GM23248 (cell line): ENCODE data around the gene NFE2L3. TPM values are rescaled to one million over a fixed set of nuclear protein-coding genes. Genes with fewer than 3 reads are reported as not detected.
A peak's percentile ranks its signal among the peaks of the same experiment; 100 is the strongest.

Source experiments
- DNase-seq: peaks from one replicate; pipeline ENCODE4 v3.0.0-alpha.2; 2015
- H2AFZ ChIP-seq: fragments of 200-600 bp; sonication (generic); 2 replicates; pipeline ENCODE4 v1.6.1; 2016; ENCODE audit warnings: antibody characterized with exemption
- H3F3A ChIP-seq: fragments of 200-600 bp; sonication (generic); 2 replicates; pipeline ENCODE4 v1.6.1; 2016; ENCODE audit warnings: mild to moderate bottlenecking, antibody characterized with exemption, mixed run types; ENCODE audit not compliant: insufficient read depth
- H3K27ac ChIP-seq: fragments of 200-600 bp; sonication (generic); 2 replicates; pipeline ENCODE4 v1.5.1; 2016; ENCODE audit warnings: mild to moderate bottlenecking
- H3K27me3 ChIP-seq: fragments of 200-600 bp; sonication (generic); replicated peaks from 2 replicates; pipeline ENCODE4 v1.6.1; 2016; ENCODE audit warnings: mild to moderate bottlenecking; ENCODE audit not compliant: insufficient read depth
- H3K36me3 ChIP-seq: fragments of 200-600 bp; sonication (generic); 2 replicates; pipeline ENCODE4 v1.6.1; 2016; ENCODE audit warnings: low read depth, mild to moderate bottlenecking
- H3K4me1 ChIP-seq: fragments of 200-600 bp; sonication (generic); 2 replicates; pipeline ENCODE4 v1.6.1; 2016; ENCODE audit warnings: mild to moderate bottlenecking; ENCODE audit not compliant: insufficient read depth
- H3K4me2 ChIP-seq: fragments of 200-600 bp; sonication (generic); one replicate; pipeline ENCODE4 v1.6.1; 2016; ENCODE audit warnings: mild to moderate bottlenecking; ENCODE audit not compliant: unreplicated experiment
- H3K4me3 ChIP-seq: fragments of 200-600 bp; sonication (generic); 2 replicates; pipeline ENCODE4 v1.5.1; 2016; ENCODE audit warnings: mild to moderate bottlenecking
- H3K79me2 ChIP-seq: fragments of 200-600 bp; sonication (generic); 2 replicates; pipeline ENCODE4 v1.6.1; 2016; ENCODE audit warnings: mild to moderate bottlenecking; ENCODE audit not compliant: insufficient read depth
- H3K9ac ChIP-seq: fragments of 200-600 bp; sonication (generic); 2 replicates; pipeline ENCODE4 v1.6.1; 2016; ENCODE audit warnings: mild to moderate bottlenecking
- H3K9me2 ChIP-seq: fragments of 200-600 bp; sonication (generic); 2 replicates; pipeline ENCODE4 v1.6.1; 2016; ENCODE audit warnings: mixed run types, mild to moderate bottlenecking, moderate library complexity; ENCODE audit not compliant: insufficient read depth
- H3K9me3 ChIP-seq: fragments of 200-600 bp; sonication (generic); one replicate; pipeline ENCODE4 v1.6.1; 2017; ENCODE audit warnings: low read depth
- H4K20me1 ChIP-seq: fragments of 200-600 bp; sonication (generic); 2 replicates; pipeline ENCODE4 v1.6.0; 2016; ENCODE audit not compliant: insufficient read depth
- EZH2 ChIP-seq: fragments of 200-600 bp; sonication (generic); IDR thresholded peaks from 2 replicates; pipeline ENCODE4 v1.6.1; 2018; ENCODE audit warnings: antibody characterized with exemption, mild to moderate bottlenecking; ENCODE audit not compliant: insufficient read depth, poor library complexity, severe bottlenecking
- EZH2phosphoT487 ChIP-seq: fragments of 200-600 bp; sonication (generic); IDR thresholded peaks from 2 replicates; pipeline ENCODE4 v1.6.1; 2018; ENCODE audit warnings: antibody characterized with exemption, moderate library complexity, mild to moderate bottlenecking, low read depth; ENCODE audit not compliant: insufficient read depth
- WGBS, 2 experiments: methylation state at CpG; one replicate each; pipeline ENCODE4 v1.1.6; 2015 to 2017; ENCODE audit warnings: low lambda C conversion rate in 2 of 2, low coverage in 1 of 2; ENCODE audit errors: missing lambda C conversion rate in 2 of 2; 5-methylcytosine and 5-hydroxymethylcytosine counted together
- in situ Hi-C: fragments of 300-500 bp; cut with MboI; formaldehyde crosslinking; loops from 2 replicates; pipeline ENCODE4 v1.15.0; 2020
- polyA plus RNA-seq: library from polyadenylated mRNA; unstranded; fragments of >200 nt; fragmentation: Nextera tagmentation; extraction: Ambion mirVana; gene quantifications from 2 replicates; pipeline ENCODE4 v1.2.1, GENCODE V29; 2016
- total RNA-seq: library from RNA; depleted of rRNA; stranded (reverse); fragments of >200 nt; shearing (Covaris generic); gene quantifications from 2 replicates; pipeline ENCODE4 v1.2.3, GENCODE V29; 2014; rRNA removed

NFE2L3 gene, protein sequence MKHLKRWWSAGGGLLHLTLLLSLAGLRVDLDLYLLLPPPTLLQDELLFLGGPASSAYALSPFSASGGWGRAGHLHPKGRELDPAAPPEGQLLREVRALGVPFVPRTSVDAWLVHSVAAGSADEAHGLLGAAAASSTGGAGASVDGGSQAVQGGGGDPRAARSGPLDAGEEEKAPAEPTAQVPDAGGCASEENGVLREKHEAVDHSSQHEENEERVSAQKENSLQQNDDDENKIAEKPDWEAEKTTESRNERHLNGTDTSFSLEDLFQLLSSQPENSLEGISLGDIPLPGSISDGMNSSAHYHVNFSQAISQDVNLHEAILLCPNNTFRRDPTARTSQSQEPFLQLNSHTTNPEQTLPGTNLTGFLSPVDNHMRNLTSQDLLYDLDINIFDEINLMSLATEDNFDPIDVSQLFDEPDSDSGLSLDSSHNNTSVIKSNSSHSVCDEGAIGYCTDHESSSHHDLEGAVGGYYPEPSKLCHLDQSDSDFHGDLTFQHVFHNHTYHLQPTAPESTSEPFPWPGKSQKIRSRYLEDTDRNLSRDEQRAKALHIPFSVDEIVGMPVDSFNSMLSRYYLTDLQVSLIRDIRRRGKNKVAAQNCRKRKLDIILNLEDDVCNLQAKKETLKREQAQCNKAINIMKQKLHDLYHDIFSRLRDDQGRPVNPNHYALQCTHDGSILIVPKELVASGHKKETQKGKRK
- total RNA-seq (0.76 and 1.4 TPM in 2 replicates), polyA plus RNA-seq (0.41 and 0.70 TPM in 2 replicates)

DNA sequence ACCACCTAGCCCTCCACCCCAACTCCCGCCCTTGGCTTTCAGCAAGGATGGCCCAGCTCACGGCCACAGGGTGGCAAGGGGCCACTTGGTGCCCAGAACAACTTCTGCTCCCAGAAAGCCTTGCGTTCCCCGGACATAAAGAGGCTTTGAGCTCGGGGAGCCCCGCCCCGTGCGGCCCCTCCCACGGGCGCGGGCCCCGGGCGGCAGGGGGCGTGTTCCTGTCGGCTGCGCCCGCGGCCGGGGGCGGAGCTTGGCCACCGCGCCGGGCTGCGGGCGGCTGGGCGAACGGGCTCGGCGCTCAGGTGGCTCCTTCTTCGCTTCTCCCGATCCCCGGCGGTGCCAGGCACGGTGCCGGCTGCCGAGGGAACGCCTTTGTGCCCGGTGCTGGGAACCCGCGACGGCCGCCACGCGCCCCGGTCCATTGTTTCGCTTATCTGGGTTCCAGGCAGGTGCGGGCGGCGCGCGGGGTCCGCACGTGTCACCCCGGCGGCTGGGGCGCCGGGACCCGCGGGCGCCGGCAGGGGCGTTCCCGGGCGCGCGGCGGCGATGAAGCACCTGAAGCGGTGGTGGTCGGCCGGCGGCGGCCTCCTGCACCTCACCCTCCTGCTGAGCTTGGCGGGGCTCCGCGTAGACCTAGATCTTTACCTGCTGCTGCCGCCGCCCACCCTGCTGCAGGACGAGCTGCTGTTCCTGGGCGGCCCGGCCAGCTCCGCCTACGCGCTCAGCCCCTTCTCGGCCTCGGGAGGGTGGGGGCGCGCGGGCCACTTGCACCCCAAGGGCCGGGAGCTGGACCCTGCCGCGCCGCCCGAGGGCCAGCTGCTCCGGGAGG is at the start of gene NFE2L3:
Gene NFE2L3 (plus strand): TSS at position 246 of the 829 bp plus-strand sequence. CDS start 301 bp downstream, at position 547.
- WGBS, 2 experiments = 2 to 3% methylated on average over 56 to 76 of the region's 95 CpGs
- Histone ChIP-seq H3F3A (peaks cover 20% of the 10 kb centered on the region), H2AFZ (peak within 1 kb of the TSS; percentile 72), H4K20me1 (no peaks in the 10 kb centered on the region), H3K4me1 (peaks cover 17% of the 10 kb centered on the region), H3K4me3 (peak within 1 kb of the TSS; percentile 72), H3K79me2 (no peaks in the 10 kb centered on the region), H3K36me3 (no peaks in the 10 kb centered on the region), H3K27ac (no peak within 1 kb of the TSS), H3K9me2 (no peaks in the 10 kb centered on the region), H3K4me2 (peak within 1 kb of the TSS; percentile 60), H3K9me3 (no peaks in the 10 kb centered on the region), H3K27me3 (peaks cover 28% of the 10 kb centered on the region), H3K9ac (no peak within 1 kb of the TSS)
- in situ Hi-C loops = no loop called here
- peak; percentile 72 for DNase-seq
- TF ChIP-seq EZH2phosphoT487 = no peak
- no peak for TF ChIP-seq EZH2

DNA sequence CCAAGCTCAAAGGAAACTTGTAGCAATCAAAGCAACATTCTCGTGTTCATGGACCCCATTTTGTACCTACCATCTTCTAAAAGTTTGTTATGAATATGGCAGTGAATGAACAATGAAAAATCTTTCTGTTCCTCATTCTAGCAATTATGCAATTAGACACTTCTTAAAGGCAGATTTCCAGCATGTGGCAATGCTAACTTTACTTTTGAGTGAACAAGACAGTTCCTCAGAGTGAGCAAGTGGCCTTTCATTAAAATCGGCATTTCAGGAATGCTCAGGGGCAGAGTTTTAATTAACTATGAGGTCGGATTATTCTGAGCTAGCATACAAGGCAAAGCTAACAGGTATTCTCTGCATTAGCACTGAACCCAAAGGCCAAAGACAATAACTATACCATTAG is 48.4 kb upstream of the NFE2L3 start:
- 14 to 31% methylated on average over 3 of the region's 3 CpGs for WGBS, 2 experiments
- Histone ChIP-seq H3K9me2 (no peaks in the 10 kb centered on the region), H3K4me2 (no peak overlapping the region), H3K36me3 (no peaks in the 10 kb centered on the region), H3F3A (no peaks in the 10 kb centered on the region), H3K27ac (no peak overlapping the region), H4K20me1 (no peaks in the 10 kb centered on the region), H2AFZ (no peak overlapping the region), H3K79me2 (no peaks in the 10 kb centered on the region), H3K9ac (no peak overlapping the region), H3K27me3 (peaks cover 5% of the 10 kb centered on the region; the same call in 1 of the 2 replicates), H3K4me3 (no peak overlapping the region), H3K4me1 (no peaks in the 10 kb centered on the region), H3K9me3 (no peaks in the 10 kb centered on the region)
- DNase-seq = no peak
- in situ Hi-C loops = no loop called here
- TF ChIP-seq EZH2phosphoT487 = no peak
- no peak for TF ChIP-seq EZH2

DNA sequence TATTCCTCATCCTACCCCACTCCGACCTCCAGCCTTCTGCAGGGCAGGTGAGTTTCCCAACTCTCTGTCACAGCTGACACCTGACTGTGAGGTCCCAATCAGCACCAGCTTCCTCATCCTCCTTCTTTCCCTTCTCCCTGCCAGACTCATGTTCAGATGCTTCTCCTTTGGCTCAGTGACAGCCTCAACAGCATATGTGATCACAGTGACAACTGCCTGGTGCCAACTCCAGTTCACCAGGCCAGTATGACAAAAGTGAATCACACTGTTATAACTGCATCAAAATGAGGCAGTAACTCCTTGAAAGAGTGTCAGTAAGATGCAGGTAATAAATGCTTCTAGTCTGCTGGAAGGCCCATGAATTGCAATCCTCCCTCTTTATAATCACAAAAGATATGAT is 46.8 kb upstream of the NFE2L3 start:
- H3K4me1 ChIP-seq = no peaks in the 10 kb centered on the region
- no peaks in the 10 kb centered on the region for H4K20me1 ChIP-seq
- no peaks in the 10 kb centered on the region for H3K36me3 ChIP-seq
- H3K27ac ChIP-seq = no peak overlapping the region
- H2AFZ ChIP-seq = no peak overlapping the region
- in situ Hi-C loops = no loop called here
- no peak for DNase-seq
- no peaks in the 10 kb centered on the region for H3K9me2 ChIP-seq
- peaks cover 5% of the 10 kb centered on the region; the same call in 1 of the 2 replicates for H3K27me3 ChIP-seq
- no peak overlapping the region for H3K4me3 ChIP-seq
- TF ChIP-seq EZH2 (no peak), EZH2phosphoT487 (no peak)
- 5 to 38% methylated on average over 1 of the region's 1 CpG for WGBS, 2 experiments
- H3K4me2 ChIP-seq = no peak overlapping the region
- H3K79me2 ChIP-seq = no peaks in the 10 kb centered on the region
- no peaks in the 10 kb centered on the region for H3F3A ChIP-seq
- no peak overlapping the region for H3K9ac ChIP-seq
- no peaks in the 10 kb centered on the region for H3K9me3 ChIP-seq

DNA sequence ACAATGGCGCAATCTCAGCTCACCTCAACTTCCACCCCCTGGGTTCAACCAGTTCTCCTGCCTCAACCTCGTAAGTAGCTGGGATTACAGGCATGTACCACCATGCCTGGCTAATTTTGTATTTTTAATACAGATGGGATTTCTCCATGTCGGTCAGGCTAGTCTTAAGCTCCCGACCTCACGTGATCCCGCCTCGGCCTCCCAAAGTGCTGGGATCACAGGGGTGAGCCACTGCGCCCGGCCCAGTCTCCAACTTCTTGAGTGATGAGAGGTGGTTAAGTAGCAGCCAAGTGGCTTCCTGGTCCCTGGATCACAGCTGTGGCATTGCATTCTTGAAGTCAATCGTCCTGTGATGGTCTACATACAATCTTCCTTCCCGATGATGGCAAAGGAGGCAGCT is 46.1 kb upstream of the NFE2L3 start:
- Histone ChIP-seq H2AFZ (no peak overlapping the region), H3K36me3 (no peaks in the 10 kb centered on the region), H3K27ac (no peak overlapping the region), H3K4me2 (no peak overlapping the region), H3K4me3 (no peak overlapping the region), H3F3A (no peaks in the 10 kb centered on the region), H3K9me2 (no peaks in the 10 kb centered on the region), H4K20me1 (no peaks in the 10 kb centered on the region), H3K27me3 (peaks cover 5% of the 10 kb centered on the region; the same call in 1 of the 2 replicates), H3K9ac (no peak overlapping the region), H3K79me2 (no peaks in the 10 kb centered on the region), H3K4me1 (no peaks in the 10 kb centered on the region), H3K9me3 (no peaks in the 10 kb centered on the region)
- TF ChIP-seq EZH2phosphoT487 = no peak
- TF ChIP-seq EZH2 = no peak
- 69 to 78% methylated on average over 11 of the region's 11 CpGs for WGBS, 2 experiments
- no peak for DNase-seq
- in situ Hi-C loops = no loop called here
